ENCODE measurements around the gene RXRA. TPM values are rescaled to one million over a fixed set of nuclear protein-coding genes. Genes with fewer than 3 reads are reported as not detected.

RXRA gene
- total and polyA plus RNA-seq, 7 donors = 37.7 to 192 (median 139) TPM

GRCh38 chr9:134433909-134434882 is 107.9 kb downstream of the RXRA start:
- 56 to 64% (median 56%) methylated on average over 28 to 30 of the region's 30 CpGs for WGBS, 3 donors
- TF ChIP-seq CTCF (IDR thresholded peaks at IDR 0.05) = no peak
- peaks cover 0 to 56% of the 10 kb centered on the region in 2 donors for H3K36me3 ChIP-seq (ENCODE audit: insufficient read depth in 1 of 2, low read depth in 1 of 2)

GRCh38 chr9:134434894-134435506 is 108.7 kb downstream of the RXRA start:
- DNase-seq = peak; percentile 95 to 98
- Histone ChIP-seq H3K36me3 (ENCODE audit: insufficient read depth in 1 of 2, low read depth in 1 of 2) (peaks cover 0 to 49% of the 10 kb centered on the region in 2 donors), H3K27ac (peak overlapping the region; percentile 87), H3K4me1 (peaks cover 95% of the 10 kb centered on the region), H3K4me3 (peak overlapping the region; percentile 34), H3K27me3 (ENCODE audit: insufficient read depth in 3 of 3, low read length in 2 of 3) (no peaks in the 10 kb centered on the region), H3K9me3 (no peaks in the 10 kb centered on the region)
- TF ChIP-seq CTCF (IDR thresholded peaks at IDR 0.05) = no peak
- ATAC-seq = peak; percentile 66 to 76 (median 70)
- intact Hi-C loops (cut with DNase I) = loop anchor here (2.0 to 10.0 kb wide), 4 partner anchors 58 to 170 kb away; no protein-coding TSS in a partner anchor
- 2 to 4% (median 3%) methylated on average over 14 to 17 of the region's 17 CpGs for WGBS, 3 donors

More at GRCh38 chr9:134433909-134434882, 107.9 kb downstream of the RXRA start:
- H3K27me3 ChIP-seq (ENCODE audit: insufficient read depth in 3 of 3, low read length in 2 of 3) = no peaks in the 10 kb centered on the region
- H3K4me1 ChIP-seq = peaks cover 87% of the 10 kb centered on the region
- peak overlapping the region; percentile 87 for H3K27ac ChIP-seq
- H3K4me3 ChIP-seq = peak overlapping the region; percentile 34
- DNase-seq = peak in 1 of 2 donors; percentile 64
- no peaks in the 10 kb centered on the region for H3K9me3 ChIP-seq
- peak in 3 of 4 donors; percentile 5 to 10 (median 9) for ATAC-seq
- intact Hi-C loops (cut with DNase I) = loop anchor here (2.0 to 10.0 kb wide), 4 partner anchors 57 to 169 kb away; no protein-coding TSS in a partner anchor

- peaks cover 94% of the 10 kb centered on the region for H3K4me1 ChIP-seq
- H3K9me3 ChIP-seq = no peaks in the 10 kb centered on the region
- no peak for TF ChIP-seq CTCF (IDR thresholded peaks at IDR 0.05)
- 32 to 46% (median 33%) methylated on average over 17 of the region's 17 CpGs for WGBS, 3 donors
- DNase-seq = no peak
- intact Hi-C loops (cut with DNase I) = loop anchor here in 1 of 2 donors (2.0 to 10.0 kb wide), 3 partner anchors 59 to 171 kb away; no protein-coding TSS in a partner anchor
- no peaks in the 10 kb centered on the region for H3K27me3 ChIP-seq (ENCODE audit: insufficient read depth in 3 of 3, low read length in 2 of 3)
- no peak for ATAC-seq
- H3K36me3 ChIP-seq (ENCODE audit: insufficient read depth in 1 of 2, low read depth in 1 of 2) = peaks cover 0 to 42% of the 10 kb centered on the region in 2 donors
- peak overlapping the region; percentile 34 for H3K4me3 ChIP-seq
- H3K27ac ChIP-seq = peak overlapping the region; percentile 87
Measured at GRCh38 chr9:134435550-134436378, 109.5 kb downstream of the RXRA start.

GRCh38 chr9:134436379-134436762 is 110.1 kb downstream of the RXRA start:
- ATAC-seq (no peak), DNase-seq (no peak)
- peaks cover 0 to 37% of the 10 kb centered on the region in 2 donors for H3K36me3 ChIP-seq (ENCODE audit: insufficient read depth in 1 of 2, low read depth in 1 of 2)
- no peak overlapping the region for H3K4me3 ChIP-seq
- peak overlapping the region; percentile 87 for H3K27ac ChIP-seq
- TF ChIP-seq CTCF (IDR thresholded peaks at IDR 0.05) = no peak
- WGBS, 3 donors = 50 to 72% (median 56%) methylated on average over 12 of the region's 12 CpGs
- H3K27me3 ChIP-seq (ENCODE audit: insufficient read depth in 3 of 3, low read length in 2 of 3) = no peaks in the 10 kb centered on the region
- H3K9me3 ChIP-seq = no peaks in the 10 kb centered on the region
- intact Hi-C loops (cut with DNase I) = loop anchor here in 1 of 2 donors (10.0 kb wide), 1 partner anchor 172 kb away; no protein-coding TSS in a partner anchor
- peaks cover 88% of the 10 kb centered on the region for H3K4me1 ChIP-seq

Measured in psoas muscle (tissue), 8 donors.